NB4 (cell line): ENCODE measurements around the gene TPM1.

Experiments
- DNase-seq: peaks from one replicate; pipeline ENCODE4 v3.0.0; 2010; ENCODE audit warnings: low read depth
- H3K4me3 ChIP-seq: one replicate; pipeline ENCODE4 v1.5.1; 2011; ENCODE audit warnings: mild to moderate bottlenecking, low read depth, low read length, moderate library complexity
- MYC ChIP-seq: IDR thresholded peaks from 2 replicates; pipeline ENCODE4 v1.6.1; 2011; ENCODE audit warnings: low read depth, low read length
- POLR2A ChIP-seq: IDR thresholded peaks from 2 replicates; pipeline ENCODE4 v1.6.1; 2011; ENCODE audit warnings: mild to moderate bottlenecking; ENCODE audit not compliant: insufficient read length; ENCODE audit errors: extremely low read depth
- TF ChIP-seq, protein P1 (sequence below): IDR thresholded peaks from 2 replicates; pipeline ENCODE4 v1.6.1; 2011; ENCODE audit warnings: low read depth, low read length
- TF ChIP-seq, protein P2 (sequence below): IDR thresholded peaks from one replicate; pipeline ENCODE4 v1.5.1; 2012; ENCODE audit warnings: low read depth, low read length

TPM1 gene

DNA sequence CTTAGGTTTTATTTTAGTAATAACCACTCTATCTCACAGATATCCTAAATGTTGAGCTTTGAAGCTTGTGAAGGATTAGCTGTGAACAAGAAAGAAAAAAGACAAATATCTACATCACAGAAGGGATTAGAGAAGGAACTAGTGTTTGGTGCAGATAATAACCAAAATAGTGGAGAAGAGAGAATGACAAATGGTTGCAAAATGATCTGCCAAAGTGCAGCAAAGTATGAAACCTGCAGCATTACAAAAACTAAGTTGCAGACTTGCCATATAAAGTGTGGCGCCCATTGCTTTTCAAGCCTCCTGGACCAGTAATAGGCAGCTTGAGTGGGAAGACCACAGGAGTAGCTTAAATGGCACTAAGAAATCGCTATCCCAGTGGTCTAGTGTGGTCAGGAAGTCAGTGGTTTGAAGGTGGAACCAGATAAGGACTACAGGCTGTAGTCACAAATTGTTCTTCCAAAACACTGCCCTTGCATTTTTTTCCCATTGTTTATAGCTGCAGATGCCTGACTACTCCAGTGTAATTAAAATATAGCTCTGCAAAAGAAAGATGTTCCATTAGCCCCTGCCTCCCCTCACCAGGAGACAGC, 20.7 kb downstream of the TPM1 start:
- TF ChIP-seq, protein P1, sequence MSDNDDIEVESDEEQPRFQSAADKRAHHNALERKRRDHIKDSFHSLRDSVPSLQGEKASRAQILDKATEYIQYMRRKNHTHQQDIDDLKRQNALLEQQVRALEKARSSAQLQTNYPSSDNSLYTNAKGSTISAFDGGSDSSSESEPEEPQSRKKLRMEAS, result no peak
- TF ChIP-seq, protein P2, sequence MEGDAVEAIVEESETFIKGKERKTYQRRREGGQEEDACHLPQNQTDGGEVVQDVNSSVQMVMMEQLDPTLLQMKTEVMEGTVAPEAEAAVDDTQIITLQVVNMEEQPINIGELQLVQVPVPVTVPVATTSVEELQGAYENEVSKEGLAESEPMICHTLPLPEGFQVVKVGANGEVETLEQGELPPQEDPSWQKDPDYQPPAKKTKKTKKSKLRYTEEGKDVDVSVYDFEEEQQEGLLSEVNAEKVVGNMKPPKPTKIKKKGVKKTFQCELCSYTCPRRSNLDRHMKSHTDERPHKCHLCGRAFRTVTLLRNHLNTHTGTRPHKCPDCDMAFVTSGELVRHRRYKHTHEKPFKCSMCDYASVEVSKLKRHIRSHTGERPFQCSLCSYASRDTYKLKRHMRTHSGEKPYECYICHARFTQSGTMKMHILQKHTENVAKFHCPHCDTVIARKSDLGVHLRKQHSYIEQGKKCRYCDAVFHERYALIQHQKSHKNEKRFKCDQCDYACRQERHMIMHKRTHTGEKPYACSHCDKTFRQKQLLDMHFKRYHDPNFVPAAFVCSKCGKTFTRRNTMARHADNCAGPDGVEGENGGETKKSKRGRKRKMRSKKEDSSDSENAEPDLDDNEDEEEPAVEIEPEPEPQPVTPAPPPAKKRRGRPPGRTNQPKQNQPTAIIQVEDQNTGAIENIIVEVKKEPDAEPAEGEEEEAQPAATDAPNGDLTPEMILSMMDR, result no peak
- no peak for TF ChIP-seq MYC
- no peak for TF ChIP-seq POLR2A
- no peak overlapping the region for H3K4me3 ChIP-seq
- DNase-seq, result peak; percentile 40

DNA sequence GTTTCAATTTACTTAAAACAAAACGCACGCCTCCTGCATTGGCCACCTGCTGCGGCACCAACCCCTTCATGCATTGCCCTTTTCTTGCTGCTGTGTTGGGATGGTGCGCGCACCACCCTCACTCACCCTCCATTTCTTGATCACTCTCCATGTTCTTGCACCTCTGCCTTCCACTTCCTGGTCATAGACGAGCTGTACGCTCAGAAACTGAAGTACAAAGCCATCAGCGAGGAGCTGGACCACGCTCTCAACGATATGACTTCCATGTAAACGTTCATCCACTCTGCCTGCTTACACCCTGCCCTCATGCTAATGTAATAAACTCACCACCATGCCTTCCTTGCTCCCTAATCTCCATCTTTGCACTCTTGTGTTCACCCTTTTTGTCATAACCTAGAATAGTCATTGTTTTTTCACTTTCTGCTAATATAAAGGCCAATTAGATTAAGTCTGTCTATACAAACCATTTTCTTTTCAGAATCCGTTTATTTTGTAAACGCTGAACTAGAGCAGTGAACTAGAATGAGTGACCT, 21.4 kb downstream of the TPM1 start:
- TF ChIP-seq, protein P1, result no peak
- TF ChIP-seq, protein P2, result no peak
- TF ChIP-seq POLR2A, result no peak
- TF ChIP-seq MYC, result no peak
- H3K4me3 ChIP-seq, result no peak overlapping the region
- DNase-seq, result no peak

DNA sequence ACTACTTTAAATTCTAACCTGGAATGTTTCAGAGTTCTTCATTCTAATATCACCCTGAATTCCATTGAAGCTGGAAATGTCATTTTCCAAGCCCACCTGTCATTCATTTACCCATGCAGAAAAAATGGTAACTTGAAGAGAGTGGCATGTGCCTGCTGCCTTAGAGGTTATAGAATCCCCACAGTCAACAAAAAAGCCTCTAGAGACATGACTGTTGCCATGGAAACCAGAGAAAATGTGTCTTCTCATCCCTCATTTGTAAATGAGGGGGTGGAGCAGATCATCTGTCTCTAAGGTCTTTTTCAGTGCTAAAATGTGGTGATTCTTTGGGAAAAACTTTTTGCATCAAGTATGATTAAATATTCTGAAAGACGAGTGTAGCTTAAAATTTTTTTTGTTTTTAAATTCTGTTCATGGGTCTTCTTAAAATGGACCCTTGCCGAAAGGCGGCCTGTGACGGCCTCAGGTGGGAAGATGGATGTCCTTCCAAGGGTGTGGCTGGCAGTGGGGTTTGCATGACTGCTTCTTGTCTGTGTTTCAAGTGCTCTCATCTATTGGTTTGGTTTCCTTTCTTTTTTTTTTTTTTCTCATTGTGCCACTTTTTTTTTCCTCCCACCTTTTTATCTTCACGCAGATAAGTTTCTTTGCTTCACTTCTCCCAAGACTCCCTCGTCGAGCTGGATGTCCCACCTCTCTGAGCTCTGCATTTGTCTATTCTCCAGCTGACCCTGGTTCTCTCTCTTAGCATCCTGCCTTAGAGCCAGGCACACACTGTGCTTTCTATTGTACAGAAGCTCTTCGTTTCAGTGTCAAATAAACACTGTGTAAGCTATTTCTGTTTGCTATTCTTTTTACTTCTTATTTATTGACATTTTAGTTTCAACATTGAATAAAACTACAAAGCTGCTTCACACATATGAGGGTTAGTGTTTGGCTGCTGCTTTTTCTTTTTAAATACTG, 23.0 kb downstream of the TPM1 start:
- no peak overlapping the region for H3K4me3 ChIP-seq
- TF ChIP-seq, protein P1, result no peak
- TF ChIP-seq, protein P2, result no peak
- no peak for TF ChIP-seq POLR2A
- TF ChIP-seq MYC, result no peak
- DNase-seq, result no peak

DNA sequence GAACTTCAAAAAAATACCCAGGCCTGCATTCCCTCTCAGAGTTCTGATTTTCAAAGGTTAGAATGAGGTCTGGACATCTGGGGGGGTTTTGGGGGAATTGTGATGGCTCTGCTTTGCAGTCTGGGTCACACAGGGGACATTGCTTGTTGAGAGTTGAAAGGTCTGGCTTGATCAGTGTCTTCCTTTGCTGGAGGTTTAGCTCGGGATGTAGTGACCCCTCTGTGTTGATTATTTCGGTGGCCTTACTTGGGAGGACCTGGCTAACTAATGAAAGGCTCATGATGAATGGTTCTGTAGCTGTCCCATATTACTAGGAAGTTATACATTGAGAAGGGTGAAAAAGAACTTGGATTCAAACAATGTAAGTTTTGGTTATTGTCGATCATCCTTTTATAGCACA, 23.7 kb downstream of the TPM1 start:
- TF ChIP-seq MYC (no peak), POLR2A (no peak)
- TF ChIP-seq, protein P1, result no peak
- TF ChIP-seq, protein P2, result no peak
- no peak for DNase-seq
- H3K4me3 ChIP-seq, result no peak overlapping the region

DNA sequence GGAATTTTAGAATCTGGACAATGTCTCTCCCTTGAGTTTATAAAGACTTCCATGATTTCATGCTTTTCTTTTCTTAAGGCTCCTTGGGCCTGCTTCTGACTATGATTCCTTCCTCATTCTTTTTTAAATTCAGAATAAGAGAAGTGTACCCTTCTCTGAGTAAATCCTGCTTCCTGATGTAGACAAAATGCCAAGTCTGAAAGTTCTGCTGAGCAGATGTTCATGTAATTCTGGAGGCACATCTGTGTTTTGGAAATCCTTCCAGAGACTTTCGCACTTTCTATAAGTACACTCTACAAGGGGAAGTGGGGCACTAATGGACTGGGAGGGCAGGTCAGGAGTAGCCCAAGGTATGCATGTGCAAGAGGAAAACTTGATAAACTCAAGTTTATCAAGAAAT, 24.8 kb downstream of the TPM1 start:
- TF ChIP-seq POLR2A, result no peak
- TF ChIP-seq, protein P2, result no peak
- TF ChIP-seq MYC, result no peak
- TF ChIP-seq, protein P1, result no peak
- DNase-seq, result no peak
- no peak overlapping the region for H3K4me3 ChIP-seq
